Mesothelial cell of epicardium (in vitro differentiated cells): ENCODE data around the gene OR5AC2. TPM values are rescaled to one million over a fixed set of nuclear protein-coding genes. Genes with fewer than 3 reads are reported as not detected.

Experiments
- DNase-seq, 2 experiments: peaks; one replicate each; pipeline ENCODE4 v3.0.0; 2021; ENCODE audit warnings: low spot score in 2 of 2; ENCODE audit not compliant: unreplicated experiment in 2 of 2
- H3K27ac Mint-ChIP-seq: 2 replicates; pipeline ENCODE4 v1.8.0; 2021; ENCODE audit warnings: mixed read lengths
- H3K27me3 Mint-ChIP-seq: 2 replicates; pipeline ENCODE4 v1.8.0; 2021; ENCODE audit warnings: low read depth, mixed read lengths
- H3K36me3 Mint-ChIP-seq: 2 replicates; pipeline ENCODE4 v1.8.0; 2021; ENCODE audit warnings: mixed read lengths
- H3K4me1 Mint-ChIP-seq: 2 replicates; pipeline ENCODE4 v1.8.0; 2021; ENCODE audit warnings: mixed read lengths
- H3K4me3 Mint-ChIP-seq: 2 replicates; pipeline ENCODE4 v1.8.0; 2021; ENCODE audit warnings: mild to moderate bottlenecking, moderate library complexity, mixed read lengths
- H3K9me3 Mint-ChIP-seq: 2 replicates; pipeline ENCODE4 v1.8.0; 2021; ENCODE audit warnings: mixed read lengths
- CTCF ChIP-seq: fragments of 200-600 bp; sonication (generic); IDR thresholded peaks from one replicate; pipeline ENCODE4 v1.5.0; 2021; ENCODE audit warnings: antibody characterized with exemption; ENCODE audit not compliant: unreplicated experiment
- total RNA-seq: library from RNA; stranded (reverse); gene quantifications from 3 replicates; pipeline ENCODE4 v1.2.1, GENCODE V29; 2021

Gene OR5AC2
- total RNA-seq, 1 donor from 2014 or later = not detected

GRCh38 chr3:98136631-98137030, 49.7 kb downstream of the OR5AC2 start:
- H3K27ac Mint-ChIP-seq = no peak overlapping the region
- DNase-seq = no peak
- H3K36me3 Mint-ChIP-seq = no peaks in the 10 kb centered on the region
- no peak for TF ChIP-seq CTCF
- H3K9me3 Mint-ChIP-seq = no peaks in the 10 kb centered on the region
- no peak overlapping the region for H3K4me3 Mint-ChIP-seq
- H3K4me1 Mint-ChIP-seq = no peaks in the 10 kb centered on the region
- no peaks in the 10 kb centered on the region for H3K27me3 Mint-ChIP-seq

Other genes starting within 250 kb of the OR5AC2 start
- 17.3 to 20.5 TPM (median 20.0 TPM) in 3 replicates for gene RIOX2, start 114.7 kb upstream of the OR5AC2 start, total RNA-seq
- gene GABRR3, start 51.9 kb upstream of the OR5AC2 start, total RNA-seq = not detected in 3 replicates
- gene OR5H1, start 43.5 kb downstream of the OR5AC2 start, total RNA-seq = not detected in 3 replicates
- gene OR5H14, start 60.3 kb downstream of the OR5AC2 start, total RNA-seq = not detected in 3 replicates
- not detected in 3 replicates for gene OR5H15, start 79.5 kb downstream of the OR5AC2 start, total RNA-seq
- not detected in 3 replicates for gene OR5H6, start 177.1 kb downstream of the OR5AC2 start, total RNA-seq
- not detected in 3 replicates for gene OR5H2, start 195.3 kb downstream of the OR5AC2 start, total RNA-seq